Gastrocnemius medialis (tissue), 4 donors: Measurements from ENCODE around the gene CELSR1. TPM values are rescaled to one million over a fixed set of nuclear protein-coding genes. Genes with fewer than 3 reads are reported as not detected.

Source experiments
- ATAC-seq, 2 donors: fragments of 150-250 bp; one replicate each; pipeline ENCODE4 v1.9.1; 2016
- DNase-seq, 2 donors: peaks; one replicate each; pipeline ENCODE4 v3.0.0-alpha.2; 2019
- H3K27ac ChIP-seq, 4 donors: fragments of 200-600 bp; sonication (generic); 1 replicate in 1 of 4; 2 replicates in 3 of 4; pipeline ENCODE4 v1.5.1; 2016 to 2018; ENCODE audit warnings: mild to moderate bottlenecking in 2 of 4, moderate library complexity in 1 of 4
- H3K27me3 ChIP-seq, 3 donors: fragments of 200-600 bp; sonication (generic) in 2 of 3; 1 replicate in 1 of 3; 2 replicates in 2 of 3; pipeline versions ENCODE4 v1.5.1 to v1.6.0; 2016 to 2019; ENCODE audit warnings: mild to moderate bottlenecking in 1 of 3, moderate library complexity in 1 of 3
- H3K36me3 ChIP-seq, 2 donors: fragments of 200-600 bp; sonication (generic) in 1 of 2; one replicate each; pipeline ENCODE4 v1.5.1; 2017 to 2018
- H3K4me1 ChIP-seq, 2 donors: fragments of 200-600 bp; sonication (generic) in 1 of 2; one replicate each; pipeline ENCODE4 v1.5.1; 2016 to 2017; ENCODE audit warnings: mild to moderate bottlenecking in 2 of 2
- H3K4me3 ChIP-seq, 4 donors: fragments of 200-600 bp; sonication (generic) in 3 of 4; 1 replicate in 1 of 4; 2 replicates in 3 of 4; pipeline ENCODE4 v1.5.1; 2016 to 2019; ENCODE audit warnings: mild to moderate bottlenecking in 2 of 4
- H3K9me3 ChIP-seq, 3 donors: fragments of 200-600 bp; sonication (generic) in 2 of 3; 1 replicate in 1 of 3; 2 replicates in 2 of 3; pipeline ENCODE4 v1.5.1; 2016 to 2019
- POLR2A ChIP-seq, 2 donors: fragments of 450-650 bp; IDR thresholded peaks; one replicate each; pipeline ENCODE4 v1.6.1; 2017; ENCODE audit warnings: antibody characterized with exemption in 2 of 2, mild to moderate bottlenecking in 2 of 2, moderate library complexity in 2 of 2
- in situ Hi-C, 4 donors: fragments of 200-750 bp; cut with MboI; loops; one replicate each; pipeline versions ENCODE4 v1.15.0 to v1.8.0; 2017; ENCODE audit warnings: low sequenced_read_pairs in 4 of 4
- intact Hi-C: fragments of 100-400 bp; cut with DNase I; formaldehyde crosslinking; loops from one replicate; pipeline ENCODE4 v1.15.1; 2023; ENCODE audit warnings: low total_unique reads
- total RNA-seq, 4 donors: library from RNA; depleted of rRNA; stranded (reverse); fragments of >200 nt; gene quantifications; one replicate each; pipeline versions ENCODE4 v1.1.0 to v1.2.3, GENCODE V29; 2016
- TF ChIP-seq, protein P1 (sequence below), 5 experiments: fragments of 450-650 bp in 3 of 5; fragments of 200-600 bp in 2 of 5; sonication (generic) in 2 of 5; IDR thresholded peaks in 4 of 5; conservative IDR thresholded peaks in 1 of 5; 1 replicate in 4 of 5; 2 replicates in 1 of 5; pipeline ENCODE4 v1.5.1; 2016 to 2019; ENCODE audit warnings: antibody characterized with exemption in 5 of 5, mild to moderate bottlenecking in 3 of 5, moderate library complexity in 3 of 5

CELSR1 gene
- total RNA-seq, 4 donors from 2014 or later: 0.10 to 1.5 (median 0.87) TPM

DNA sequence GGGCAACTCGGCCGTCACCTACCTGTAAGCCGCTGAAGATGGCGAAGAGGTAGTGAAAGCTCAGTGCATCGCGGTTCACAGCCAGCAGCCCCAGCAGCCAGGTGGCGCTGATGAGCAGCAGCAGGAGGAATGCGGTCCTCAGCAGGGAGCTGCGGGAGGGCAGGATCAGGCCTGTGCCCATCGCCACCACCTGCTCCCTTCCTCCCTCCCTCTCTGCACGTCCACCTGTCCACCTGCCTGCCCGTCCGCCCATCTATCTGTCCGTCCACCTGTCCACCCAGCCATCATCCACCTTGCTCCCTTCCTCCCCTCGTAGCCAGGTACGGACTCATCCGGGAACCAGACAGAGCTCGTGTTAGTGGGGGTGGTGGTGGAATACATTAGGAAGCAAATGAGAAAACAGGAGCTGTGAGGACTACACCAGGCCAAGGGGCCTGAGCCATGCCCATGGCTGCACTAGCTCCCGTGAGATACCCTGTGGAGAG, 169.7 kb downstream of the CELSR1 start:
- in situ Hi-C loops: loop anchor here in 2 of 4 donors (10.0 to 25.0 kb wide), 2 partner anchors 170 to 177 kb away; partner anchors contain the start of gene CELSR1 (in 1 of the 2)

DNA sequence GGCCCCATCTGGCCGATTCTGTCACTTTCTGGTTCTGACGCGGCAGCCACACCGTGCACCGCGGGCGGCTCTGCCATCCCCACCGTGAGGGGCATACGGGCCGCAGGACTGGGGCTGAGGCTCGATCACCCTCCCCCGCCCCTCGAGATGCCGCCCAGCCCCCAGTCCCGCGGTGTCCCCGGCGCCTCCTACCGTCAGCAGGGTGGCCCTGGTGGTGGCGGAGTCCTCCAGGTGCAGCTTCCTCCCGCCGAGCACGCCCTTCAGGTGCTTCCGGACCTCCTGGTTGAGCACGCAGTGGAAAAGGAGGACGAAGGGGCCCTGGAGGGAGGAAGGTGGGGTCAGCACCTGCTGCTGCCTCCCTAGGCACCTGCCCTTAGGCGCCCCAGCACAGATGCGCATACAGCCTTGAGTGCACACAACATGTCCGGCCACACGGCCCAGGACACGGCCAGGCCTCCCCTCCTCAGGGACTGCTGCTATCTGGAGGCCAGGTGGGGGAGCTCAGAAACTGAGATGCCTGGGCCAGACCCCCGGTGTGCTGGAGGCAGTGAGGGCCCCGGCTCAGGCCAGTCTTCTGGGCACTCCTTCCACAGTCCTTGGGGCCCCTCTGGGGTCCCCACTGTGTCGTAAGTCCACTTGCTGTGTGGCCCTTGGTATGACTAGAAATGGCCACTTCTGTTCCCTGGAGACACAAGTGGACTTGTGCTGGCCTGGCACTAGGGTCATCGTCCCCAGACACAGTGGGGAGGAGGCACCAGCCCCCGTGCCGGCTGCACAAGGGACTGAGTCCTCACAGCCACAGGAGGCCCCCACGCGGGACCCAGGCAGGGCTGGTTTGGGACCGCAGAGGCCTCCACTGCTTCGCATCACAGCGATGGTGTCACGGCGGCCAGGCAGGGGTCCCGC, 170.4 kb downstream of the CELSR1 start:
- intact Hi-C loops: loop anchor here (1.0 kb wide), 2 partner anchors 23 to 175 kb away; no protein-coding TSS in a partner anchor

More for the DNA sequence above, 169.7 kb downstream of the CELSR1 start:
- intact Hi-C loops: loop anchor here (1.0 kb wide), 2 partner anchors 23 to 175 kb away; no protein-coding TSS in a partner anchor
- peak in 1 of 2 donors; percentile 44 for DNase-seq
- Histone ChIP-seq H3K27ac (no peak overlapping the region), H3K36me3 (no peaks in the 10 kb centered on the region), H3K4me1 (no peaks in the 10 kb centered on the region), H3K27me3 (peaks cover 7 to 19% (median 17%) of the 10 kb centered on the region in 3 donors), H3K4me3 (no peak overlapping the region), H3K9me3 (no peaks in the 10 kb centered on the region)
- no peak for TF ChIP-seq POLR2A (IDR thresholded peaks at IDR 0.05)
- TF ChIP-seq, protein P1, sequence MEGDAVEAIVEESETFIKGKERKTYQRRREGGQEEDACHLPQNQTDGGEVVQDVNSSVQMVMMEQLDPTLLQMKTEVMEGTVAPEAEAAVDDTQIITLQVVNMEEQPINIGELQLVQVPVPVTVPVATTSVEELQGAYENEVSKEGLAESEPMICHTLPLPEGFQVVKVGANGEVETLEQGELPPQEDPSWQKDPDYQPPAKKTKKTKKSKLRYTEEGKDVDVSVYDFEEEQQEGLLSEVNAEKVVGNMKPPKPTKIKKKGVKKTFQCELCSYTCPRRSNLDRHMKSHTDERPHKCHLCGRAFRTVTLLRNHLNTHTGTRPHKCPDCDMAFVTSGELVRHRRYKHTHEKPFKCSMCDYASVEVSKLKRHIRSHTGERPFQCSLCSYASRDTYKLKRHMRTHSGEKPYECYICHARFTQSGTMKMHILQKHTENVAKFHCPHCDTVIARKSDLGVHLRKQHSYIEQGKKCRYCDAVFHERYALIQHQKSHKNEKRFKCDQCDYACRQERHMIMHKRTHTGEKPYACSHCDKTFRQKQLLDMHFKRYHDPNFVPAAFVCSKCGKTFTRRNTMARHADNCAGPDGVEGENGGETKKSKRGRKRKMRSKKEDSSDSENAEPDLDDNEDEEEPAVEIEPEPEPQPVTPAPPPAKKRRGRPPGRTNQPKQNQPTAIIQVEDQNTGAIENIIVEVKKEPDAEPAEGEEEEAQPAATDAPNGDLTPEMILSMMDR (IDR thresholded peaks at IDR 0.05 in 4 of 5, conservative IDR thresholded peaks at IDR 0.05 in 1 of 5): peak; percentile 57 to 90 (median 86)
- ATAC-seq: peak; percentile 62 to 85

DNA sequence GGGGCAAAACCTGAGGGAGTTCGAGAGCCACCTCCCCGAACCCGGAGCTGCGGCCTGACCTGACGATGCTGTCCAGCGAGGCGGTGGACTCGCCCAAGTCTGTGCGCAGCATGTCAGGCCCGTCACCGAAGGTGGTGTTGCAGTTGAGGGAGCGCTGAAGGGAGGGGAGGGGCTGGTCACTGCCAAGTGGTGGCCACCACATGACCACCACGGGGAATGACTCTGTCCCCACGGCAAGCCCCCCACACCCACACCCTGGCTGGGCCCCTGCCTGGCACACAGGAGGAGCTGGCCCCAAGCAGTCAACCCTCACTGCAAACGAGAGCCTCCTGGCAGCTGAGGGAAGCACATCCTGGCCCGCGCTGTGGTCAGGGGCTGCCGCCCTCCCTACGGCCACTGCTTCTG, 171.1 kb downstream of the CELSR1 start:
- TF ChIP-seq, protein P1 (IDR thresholded peaks at IDR 0.05 in 4 of 5, conservative IDR thresholded peaks at IDR 0.05 in 1 of 5): no peak
- no peak for TF ChIP-seq POLR2A (IDR thresholded peaks at IDR 0.05)
- DNase-seq (no peak), ATAC-seq (no peak)
- Histone ChIP-seq H3K27me3 (peaks cover 8 to 19% (median 19%) of the 10 kb centered on the region in 3 donors), H3K27ac (no peak overlapping the region), H3K9me3 (no peaks in the 10 kb centered on the region), H3K4me1 (no peaks in the 10 kb centered on the region), H3K36me3 (no peaks in the 10 kb centered on the region), H3K4me3 (no peak overlapping the region)
- in situ Hi-C loops: loop anchor here in 2 of 4 donors (10.0 to 25.0 kb wide), 2 partner anchors 171 to 178 kb away; partner anchors contain the start of gene CELSR1 (in 1 of the 2)
- intact Hi-C loops: no loop called here

More for the DNA sequence above, 170.4 kb downstream of the CELSR1 start:
- ATAC-seq (no peak), DNase-seq (no peak)
- in situ Hi-C loops: loop anchor here in 2 of 4 donors (10.0 to 25.0 kb wide), 2 partner anchors 170 to 178 kb away; partner anchors contain the start of gene CELSR1 (in 1 of the 2)
- Histone ChIP-seq H3K27ac (no peak overlapping the region), H3K4me1 (no peaks in the 10 kb centered on the region), H3K4me3 (no peak overlapping the region), H3K27me3 (peaks cover 8 to 19% (median 19%) of the 10 kb centered on the region in 3 donors), H3K36me3 (no peaks in the 10 kb centered on the region), H3K9me3 (no peaks in the 10 kb centered on the region)
- TF ChIP-seq, protein P1 (IDR thresholded peaks at IDR 0.05 in 4 of 5, conservative IDR thresholded peaks at IDR 0.05 in 1 of 5): no peak
- no peak for TF ChIP-seq POLR2A (IDR thresholded peaks at IDR 0.05)

DNA sequence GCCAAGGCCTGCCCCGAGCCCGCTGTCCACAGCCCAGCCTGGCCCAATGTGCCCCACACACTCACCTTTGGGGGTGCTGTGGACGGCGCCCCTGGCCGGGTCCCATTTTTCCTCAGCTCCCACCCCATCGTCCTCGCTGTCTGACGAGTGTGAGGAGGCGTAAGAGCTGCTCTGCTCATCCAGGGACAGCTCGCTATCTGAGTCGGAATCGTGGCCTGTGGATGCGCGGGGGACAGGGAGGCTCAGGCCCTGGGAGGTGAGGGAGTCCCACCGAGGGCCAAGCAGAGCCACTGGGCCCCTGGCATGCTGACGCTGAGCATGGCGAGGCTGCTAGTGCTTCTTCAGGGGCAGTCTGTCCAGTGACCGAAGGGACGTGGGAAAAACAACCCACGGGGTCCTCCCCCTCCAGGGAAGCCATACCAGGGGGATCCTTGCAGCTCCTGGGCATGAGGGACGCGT, 172.2 kb downstream of the CELSR1 start:
- in situ Hi-C loops: loop anchor here in 2 of 4 donors (10.0 to 25.0 kb wide), 2 partner anchors 172 to 180 kb away; partner anchors contain the start of gene CELSR1 (in 1 of the 2)

More for the DNA sequence above, 172.2 kb downstream of the CELSR1 start:
- H3K4me1 ChIP-seq: no peaks in the 10 kb centered on the region
- H3K9me3 ChIP-seq: no peaks in the 10 kb centered on the region
- no peak overlapping the region for H3K4me3 ChIP-seq
- intact Hi-C loops: no loop called here
- H3K27ac ChIP-seq: no peak overlapping the region
- H3K27me3 ChIP-seq: peaks cover 8 to 19% (median 19%) of the 10 kb centered on the region in 3 donors
- DNase-seq (no peak), ATAC-seq (no peak)
- no peak for TF ChIP-seq POLR2A (IDR thresholded peaks at IDR 0.05)
- TF ChIP-seq, protein P1 (IDR thresholded peaks at IDR 0.05 in 4 of 5, conservative IDR thresholded peaks at IDR 0.05 in 1 of 5): no peak
- H3K36me3 ChIP-seq: no peaks in the 10 kb centered on the region
